Measurements from ENCODE around the gene TPP2. TPM values are rescaled to one million over a fixed set of nuclear protein-coding genes. Genes with fewer than 3 reads are reported as not detected.

Gene TPP2
- total RNA-seq, 4 donors from 2014 or later, result 38.2 to 78.2 (median 68.1) TPM

DNA sequence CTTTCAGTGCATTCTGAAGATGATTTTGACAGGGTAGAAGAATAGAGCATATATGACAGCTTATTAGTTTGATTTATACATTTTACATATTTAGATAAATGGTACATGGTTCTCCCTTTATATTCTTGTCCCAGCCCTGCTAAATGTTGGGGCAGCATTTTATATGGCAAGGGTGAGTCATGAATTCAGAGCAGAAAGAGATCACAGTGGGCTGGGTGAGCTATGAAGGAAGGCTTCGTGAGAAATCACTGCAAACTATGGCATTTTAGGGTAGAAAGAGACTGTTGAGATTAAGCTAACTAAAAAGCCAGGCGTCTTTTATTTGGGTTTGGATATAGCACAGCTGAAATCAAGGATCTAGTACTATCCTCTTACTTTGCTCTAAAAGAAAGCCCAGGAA, 122.0 kb downstream of the TPP2 start:
- no peaks in the 10 kb centered on the region for H3K27me3 ChIP-seq
- ATAC-seq (no peak), DNase-seq (no peak)
- TF ChIP-seq CTCF (IDR thresholded peaks at IDR 0.05 in 4 of 5, conservative IDR thresholded peaks at IDR 0.05 in 1 of 5), result no peak
- TF ChIP-seq POLR2A (IDR thresholded peaks at IDR 0.05), result no peak
- H3K36me3 ChIP-seq, result no peaks in the 10 kb centered on the region
- intact Hi-C loops (cut with DNase I; ENCODE audit: low total_unique reads) (no loop called here), in situ Hi-C loops (cut with MboI; ENCODE audit: low sequenced_read_pairs in 4 of 4) (no loop called here)
- peaks cover 14 to 15% of the 10 kb centered on the region in 2 donors for H3K4me1 ChIP-seq
- no peaks in the 10 kb centered on the region for H3K9me3 ChIP-seq
- H3K27ac ChIP-seq, result peak overlapping the region; percentile 78 to 90 (median 84)
- H3K4me3 ChIP-seq, result no peak overlapping the region

DNA sequence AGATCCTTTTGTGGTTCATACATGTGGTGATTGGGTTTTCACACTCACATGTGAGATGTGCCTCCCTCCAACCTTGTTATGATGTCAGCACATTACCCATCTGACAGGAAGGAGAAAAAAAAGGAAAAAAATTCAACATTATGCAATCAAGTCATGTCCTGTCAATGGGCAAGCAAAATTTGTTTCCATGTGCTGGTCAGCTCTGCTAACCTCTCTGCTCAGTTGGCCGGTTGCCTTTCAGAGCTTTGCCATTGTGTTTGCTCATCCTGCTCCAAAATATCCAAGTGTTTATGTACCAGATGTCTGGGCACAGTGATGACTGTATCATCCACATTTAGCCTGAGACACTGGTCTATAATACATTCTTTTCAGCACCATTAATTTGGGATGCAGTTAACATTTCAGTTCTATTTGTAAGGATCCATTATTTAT, 125.0 kb downstream of the TPP2 start:
- H3K27ac ChIP-seq, result peak overlapping the region; percentile 54 to 90 (median 80)
- H3K9me3 ChIP-seq, result no peaks in the 10 kb centered on the region
- H3K4me3 ChIP-seq, result no peak overlapping the region
- no peaks in the 10 kb centered on the region for H3K27me3 ChIP-seq
- ATAC-seq (peak; percentile 42 to 81), DNase-seq (peak; percentile 57 to 67)
- in situ Hi-C loops (cut with MboI; ENCODE audit: low sequenced_read_pairs in 4 of 4) (loop anchor here in 3 of 4 donors (5.0 to 10.0 kb wide), 3 partner anchors 125 to 147 kb away; partner anchors contain the start of gene TPP2 (in 1 of the 3)), intact Hi-C loops (cut with DNase I; ENCODE audit: low total_unique reads) (loop anchor here (1.0 to 2.0 kb wide), 4 partner anchors 45 to 130 kb away; partner anchors contain the start of genes ERCC5 and TEX30)
- H3K36me3 ChIP-seq, result no peaks in the 10 kb centered on the region
- H3K4me1 ChIP-seq, result peaks cover 14 to 15% of the 10 kb centered on the region in 2 donors
- TF ChIP-seq POLR2A (IDR thresholded peaks at IDR 0.05) (no peak), CTCF (IDR thresholded peaks at IDR 0.05 in 4 of 5, conservative IDR thresholded peaks at IDR 0.05 in 1 of 5) (no peak)

DNA sequence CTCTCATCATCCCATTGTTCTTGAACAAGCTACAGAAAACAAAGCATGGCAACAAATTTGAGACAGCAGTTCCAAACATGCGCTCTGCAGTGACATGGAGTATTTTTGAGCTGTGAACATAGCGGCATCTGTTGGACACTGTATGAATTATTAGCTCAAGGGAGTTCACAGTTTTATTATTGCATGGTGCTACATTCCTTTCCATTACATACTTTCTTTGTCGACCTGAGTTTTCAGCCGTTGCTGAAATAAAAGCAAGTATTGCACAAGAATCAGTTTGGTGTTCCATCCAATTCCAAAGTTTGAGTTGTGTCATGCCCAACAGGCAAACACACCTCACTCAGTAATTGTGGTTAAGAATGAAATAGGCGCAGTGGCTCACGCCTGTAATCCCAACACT, 128.1 kb downstream of the TPP2 start:
- Histone ChIP-seq H3K4me3 (no peak overlapping the region), H3K27ac (no peak overlapping the region), H3K9me3 (no peaks in the 10 kb centered on the region), H3K36me3 (no peaks in the 10 kb centered on the region), H3K4me1 (peaks cover 9 to 11% of the 10 kb centered on the region in 2 donors), H3K27me3 (no peaks in the 10 kb centered on the region)
- intact Hi-C loops (cut with DNase I; ENCODE audit: low total_unique reads), result loop anchor here (1.0 to 5.0 kb wide), 2 partner anchors 77 to 145 kb away; no protein-coding TSS in a partner anchor
- DNase-seq, result no peak
- in situ Hi-C loops (cut with MboI; ENCODE audit: low sequenced_read_pairs in 4 of 4), result loop anchor here in 3 of 4 donors (5.0 to 10.0 kb wide), 3 partner anchors 128 to 150 kb away; partner anchors contain the start of gene TPP2 (in 1 of the 3)
- TF ChIP-seq POLR2A (IDR thresholded peaks at IDR 0.05) (no peak), CTCF (IDR thresholded peaks at IDR 0.05 in 4 of 5, conservative IDR thresholded peaks at IDR 0.05 in 1 of 5) (peak; percentile 56 to 73 (median 66))
- peak; percentile 37 to 67 for ATAC-seq

GRCh38 chr13:102726430-102726829, 129.6 kb downstream of the TPP2 start:
- DNase-seq (no peak), ATAC-seq (no peak)
- in situ Hi-C loops (cut with MboI; ENCODE audit: low sequenced_read_pairs in 4 of 4), result loop anchor here in 1 of 4 donors (10.0 kb wide), 1 partner anchor 152 kb away; no protein-coding TSS in a partner anchor
- intact Hi-C loops (cut with DNase I; ENCODE audit: low total_unique reads), result loop anchor here (5.0 kb wide), 1 partner anchor 76 kb away; no protein-coding TSS in a partner anchor
- H3K36me3 ChIP-seq, result no peaks in the 10 kb centered on the region
- H3K4me1 ChIP-seq, result peaks cover 3 to 11% of the 10 kb centered on the region in 2 donors
- H3K9me3 ChIP-seq, result no peaks in the 10 kb centered on the region
- H3K27ac ChIP-seq, result no peak overlapping the region
- no peak overlapping the region for H3K4me3 ChIP-seq
- no peaks in the 10 kb centered on the region for H3K27me3 ChIP-seq
- TF ChIP-seq POLR2A (IDR thresholded peaks at IDR 0.05) (no peak), CTCF (IDR thresholded peaks at IDR 0.05 in 4 of 5, conservative IDR thresholded peaks at IDR 0.05 in 1 of 5) (no peak)

Other genes with a start within 250 kb of the TPP2 start
- under 1 TPM in 1 of 4 donors, not detected in 3; 0.02 TPM for gene FGF14, start 194.9 kb upstream of the TPP2 start, total RNA-seq
- 1 to 10 TPM in 1 of 4 donors, not detected in 3; 2.2 TPM for gene METTL21C, start 98.1 kb downstream of the TPP2 start, total RNA-seq
- gene TEX30, start 176.8 kb downstream of the TPP2 start, total RNA-seq, result 10 to 100 TPM in 2 of 4 donors, 1 to 10 TPM in 2; 3.5 to 11.6 (median 10.2) TPM
- under 1 TPM; 0.51 to 0.94 (median 0.80) TPM for gene POGLUT2, start 202.0 kb downstream of the TPP2 start, total RNA-seq
- 10 to 100 TPM; 14.2 to 25.1 (median 21.1) TPM for gene BIVM, start 202.1 kb downstream of the TPP2 start, total RNA-seq
- 10 to 100 TPM; 43.5 to 77.7 (median 46.8) TPM for gene ERCC5, start 249.0 kb downstream of the TPP2 start, total RNA-seq